GM21526 (cell line): Measurements from ENCODE around the gene KRTAP6-2.

Experiments
- ATAC-seq: cut with Tn5 transposase; IDR thresholded peaks from one replicate; pipeline ENCODE4 v1.9.1; 2021; ENCODE audit warnings: moderate library complexity; ENCODE audit not compliant: unreplicated experiment, low FRiP score

The KRTAP6-2 gene, protein sequence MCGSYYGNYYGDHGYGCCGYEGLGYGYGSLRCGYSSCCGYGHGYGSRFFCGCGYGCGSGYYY

DNA sequence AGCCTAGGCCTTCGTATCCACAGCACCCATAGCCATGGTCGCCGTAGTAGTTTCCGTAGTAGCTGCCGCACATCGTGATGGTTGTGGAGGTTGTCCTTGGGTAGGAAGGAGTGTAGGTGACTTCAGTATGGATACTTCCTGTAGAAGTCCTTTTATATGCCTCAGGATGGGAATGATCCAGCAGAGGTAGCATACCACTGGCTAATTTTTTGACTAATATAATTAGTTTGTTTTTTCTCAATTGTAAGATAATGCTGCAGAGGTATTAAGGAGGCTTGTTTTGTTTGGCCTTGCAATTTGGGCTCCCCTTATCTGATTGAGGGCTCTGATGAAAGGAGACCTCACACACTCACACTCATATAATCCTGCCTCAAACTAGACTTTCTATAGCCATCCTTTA lies at the start of gene KRTAP6-2:
KRTAP6-2 (minus strand) TSS at position 101 of the 400 bp plus-strand sequence; CDS start at position 73, 28 bp downstream.
- ATAC-seq = no peak

DNA sequence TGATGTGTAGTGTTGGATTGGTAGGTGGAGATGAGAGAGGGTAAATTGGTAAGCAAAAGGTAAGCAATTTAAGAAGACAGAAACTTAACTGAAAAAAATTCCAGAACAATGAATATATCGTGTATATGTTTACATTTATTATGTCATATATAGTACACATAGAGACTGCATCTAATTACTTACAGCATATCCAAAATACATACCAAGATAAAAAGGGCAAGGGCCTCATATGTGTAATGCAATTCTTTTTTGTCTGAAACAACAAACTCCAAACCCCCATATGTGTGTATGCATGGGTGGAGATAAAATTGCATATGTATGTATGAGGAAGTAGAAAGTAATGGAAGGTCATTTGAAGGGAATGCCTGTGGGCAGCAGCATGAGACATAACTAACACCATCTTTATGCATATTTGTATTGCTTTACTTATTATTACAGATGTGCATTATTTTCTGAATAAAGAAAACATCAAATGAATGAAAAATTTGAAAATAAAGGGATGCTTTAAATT lies 48.3 kb upstream of the KRTAP6-2 start:
- ATAC-seq = no peak

DNA sequence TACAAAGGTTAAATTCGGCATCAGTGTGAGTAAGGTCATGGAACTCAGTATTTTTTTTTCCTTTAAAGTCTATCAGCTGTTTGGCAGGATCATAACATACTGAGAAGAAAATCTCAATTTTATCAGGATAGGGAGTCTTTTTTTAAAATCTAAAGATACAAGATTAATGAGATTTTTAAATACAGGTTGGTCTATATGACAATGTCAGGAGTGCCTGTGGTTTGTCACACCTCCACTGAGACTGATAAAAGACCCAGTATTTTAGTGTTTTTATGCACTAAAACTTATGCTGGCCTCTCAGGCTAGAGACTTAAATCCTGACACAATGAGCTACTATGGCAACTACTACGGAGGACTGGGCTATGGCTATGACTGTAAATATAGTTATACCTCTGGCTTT lies 43.9 kb upstream of the KRTAP6-2 start, which contains the start of gene KRTAP20-3:
KRTAP20-3 (plus strand) TSS at position 301 of the 400 bp plus-strand sequence.
- no peak for ATAC-seq

- ATAC-seq = no peak
Observed at GRCh38 chr21:30638686-30639085, 40.0 kb upstream of the KRTAP6-2 start.

GRCh38 chr21:30634906-30635305 lies 36.2 kb upstream of the KRTAP6-2 start, which contains the start of gene KRTAP20-2:
Gene KRTAP20-2, plus strand, starts transcription at chr21:30635206. Its CDS starts 58 bp downstream, at chr21:30635264.
- no peak for ATAC-seq

- no peak for ATAC-seq
Observed at GRCh38 chr21:30629200-30629599, 30.5 kb upstream of the KRTAP6-2 start.

DNA sequence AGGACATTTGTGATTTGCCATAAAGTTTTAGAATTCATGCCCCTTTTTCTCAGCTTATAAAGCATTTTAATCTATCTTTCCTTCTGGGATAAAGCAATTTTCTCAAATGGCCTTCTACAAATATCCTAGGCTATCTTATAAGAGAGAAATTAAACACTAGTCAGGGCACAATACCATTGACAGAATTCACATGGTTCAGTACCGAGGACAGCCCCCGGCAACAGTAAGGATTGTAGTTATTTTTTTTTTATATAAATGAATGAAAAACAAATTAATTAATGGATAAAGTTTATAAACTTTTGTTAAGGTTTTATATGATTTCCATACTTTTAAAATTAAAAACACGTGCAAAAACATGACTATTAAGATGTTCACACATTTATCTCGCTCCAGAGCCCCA lies 29.4 kb upstream of the KRTAP6-2 start:
- no peak for ATAC-seq

DNA sequence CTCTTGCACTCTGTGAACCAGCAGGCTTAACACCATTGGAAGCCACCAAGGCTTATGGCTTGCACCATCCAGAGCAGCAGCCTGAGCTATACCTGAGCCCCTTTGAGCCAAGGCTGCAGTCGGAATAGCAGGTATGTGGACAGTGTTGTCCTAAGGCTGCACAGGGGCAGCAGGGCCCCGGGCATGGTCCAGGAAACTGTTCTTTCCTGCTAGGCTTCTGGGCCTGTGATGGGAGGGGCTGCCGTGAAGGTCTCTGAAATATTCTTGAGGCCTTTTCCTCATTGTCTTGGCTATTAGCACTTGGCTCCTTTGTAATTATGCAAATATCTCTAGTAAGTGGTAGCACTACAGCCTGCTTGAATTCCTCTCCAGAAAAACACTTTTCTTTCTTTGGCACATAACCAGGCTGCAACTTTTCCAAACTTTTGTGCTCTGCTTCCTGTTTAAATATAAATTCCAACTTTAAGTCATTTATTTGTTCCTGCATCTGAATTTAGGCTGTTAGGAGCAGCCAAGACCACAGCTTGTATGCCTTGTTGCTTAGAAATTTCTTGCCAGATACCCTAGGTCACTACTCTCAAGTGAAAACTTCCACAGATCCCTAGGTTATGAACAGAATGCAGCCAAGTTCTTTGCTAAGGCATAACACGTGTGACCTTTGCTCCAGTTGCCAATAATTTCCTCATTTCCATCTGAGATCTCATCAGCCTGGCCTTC lies 26.9 kb upstream of the KRTAP6-2 start:
- ATAC-seq = no peak

GRCh38 chr21:30623362-30623761 lies 24.7 kb upstream of the KRTAP6-2 start:
- ATAC-seq = no peak

DNA sequence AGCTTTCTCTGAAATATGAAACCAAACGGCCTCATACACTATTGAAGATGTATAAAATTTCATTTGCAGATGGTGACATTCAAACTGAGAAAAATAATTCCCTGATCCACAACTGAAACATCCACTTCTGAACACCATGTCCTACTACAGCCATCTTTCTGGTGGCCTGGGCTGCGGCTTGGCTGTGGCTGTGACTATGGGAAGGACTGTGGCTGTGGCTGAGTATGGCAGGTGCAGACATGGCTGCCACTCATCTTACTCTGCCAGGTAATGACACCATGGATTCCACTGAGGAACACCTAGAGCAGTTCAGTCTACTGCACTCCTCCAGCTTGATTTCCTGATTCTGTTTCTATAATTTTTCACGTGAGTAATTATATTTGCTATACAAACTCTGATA lies 21.8 kb upstream of the KRTAP6-2 start, which contains the start of gene KRTAP20-4:
KRTAP20-4 (plus strand) TSS at position 106 of the 400 bp plus-strand sequence.
- ATAC-seq = no peak

GRCh38 chr21:30620080-30620479 lies 21.4 kb upstream of the KRTAP6-2 start:
- ATAC-seq = no peak

DNA sequence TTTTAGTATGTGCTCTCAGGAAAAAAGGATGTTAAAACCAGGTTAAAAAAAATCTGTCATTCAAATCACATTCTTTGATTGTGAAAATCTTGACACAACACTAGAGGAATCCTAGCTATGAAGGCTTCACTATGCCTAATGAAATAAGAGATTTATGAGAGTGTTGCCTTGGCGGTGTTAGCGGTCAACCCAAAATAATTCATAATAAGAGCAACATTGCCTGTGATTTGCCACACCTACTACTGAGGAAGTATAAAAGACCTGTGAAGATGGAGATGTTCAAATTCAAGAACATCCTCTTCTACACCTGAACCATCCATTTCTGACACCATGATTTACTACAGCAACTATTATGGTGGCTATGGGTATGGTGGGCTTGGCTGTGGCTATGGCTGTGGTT lies 17.4 kb upstream of the KRTAP6-2 start, which contains the start of gene KRTAP20-1:
KRTAP20-1 (plus strand) TSS at position 301 of the 400 bp plus-strand sequence; CDS start at position 331, 30 bp downstream.
- no peak for ATAC-seq

- no peak for ATAC-seq
Observed at GRCh38 chr21:30615199-30615598, 16.5 kb upstream of the KRTAP6-2 start.

GRCh38 chr21:30613836-30614235 lies 15.1 kb upstream of the KRTAP6-2 start, which contains the start of gene KRTAP6-1:
Gene KRTAP6-1, minus strand, starts transcription at chr21:30613930. Its CDS starts 26 bp downstream, at chr21:30613904.
- no peak for ATAC-seq

- ATAC-seq = no peak
Observed at GRCh38 chr21:30612132-30612531, 13.4 kb upstream of the KRTAP6-2 start.

DNA sequence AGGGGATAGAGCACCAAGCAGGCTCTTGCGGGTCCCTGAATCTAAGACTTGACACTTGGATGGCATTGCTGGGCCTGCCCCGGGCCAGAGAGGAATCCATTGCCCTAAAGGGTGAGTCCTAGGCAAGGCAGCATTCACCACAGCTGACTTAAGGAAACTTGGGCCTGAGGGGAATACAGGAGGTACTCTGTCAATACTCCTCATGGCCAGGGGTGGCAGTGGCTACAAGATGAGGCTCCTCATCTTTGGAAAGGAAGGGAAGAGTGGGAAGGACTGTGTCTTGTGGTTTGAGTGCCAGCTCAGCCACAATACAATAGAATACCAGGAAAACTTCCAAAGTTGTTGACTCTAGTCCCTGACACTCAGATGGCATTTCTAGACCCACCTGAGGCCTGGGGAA lies 7.3 kb upstream of the KRTAP6-2 start:
- no peak for ATAC-seq

GRCh38 chr21:30600787-30601186 lies 2.1 kb upstream of the KRTAP6-2 start, which contains the start of gene KRTAP22-1:
Gene KRTAP22-1, plus strand, starts transcription at chr21:30601087.
- ATAC-seq = no peak

- ATAC-seq = no peak
Observed at GRCh38 chr21:30592140-30592539, 6.6 kb downstream of the KRTAP6-2 start, which contains the start of gene KRTAP6-3. Gene KRTAP6-3, plus strand, starts transcription at chr21:30592440. Its CDS starts 6 bp downstream, at chr21:30592446.

- no peak for ATAC-seq
Observed at GRCh38 chr21:30590297-30590696, 8.4 kb downstream of the KRTAP6-2 start, which contains the start of gene KRTAP22-2. Gene KRTAP22-2, minus strand, starts transcription at chr21:30590397.

GRCh38 chr21:30582870-30583269 lies 15.8 kb downstream of the KRTAP6-2 start:
- no peak for ATAC-seq

DNA sequence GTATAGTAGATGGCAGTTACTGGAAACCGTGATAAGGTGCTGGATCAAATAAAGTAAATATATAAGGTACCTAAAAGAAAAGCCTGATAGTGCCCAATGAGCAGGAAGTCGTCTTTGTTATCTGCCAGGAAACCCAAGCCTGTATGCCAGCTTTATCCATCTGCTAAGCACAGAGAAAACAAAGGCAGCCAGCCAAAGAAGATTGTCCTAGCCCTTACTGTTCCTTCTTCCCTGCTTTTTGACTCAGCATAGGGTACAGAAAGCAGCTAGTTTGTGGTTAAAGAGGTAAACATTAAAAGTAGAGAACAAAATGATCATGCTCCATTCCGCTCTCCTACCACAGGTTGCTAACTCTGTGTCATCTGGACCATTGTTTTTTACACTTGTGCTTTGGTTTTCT lies 18.6 kb downstream of the KRTAP6-2 start:
- no peak for ATAC-seq
